ACC112 (cell line): ENCODE data around the gene SYNM.

Source experiments
- H2AFZ ChIP-seq: fragments of 200-600 bp; sonication (generic); one replicate; pipeline ENCODE4 v1.6.0; 2017; ENCODE audit warnings: antibody characterized with exemption, low read length; ENCODE audit not compliant: unreplicated experiment
- H3K27ac ChIP-seq: fragments of 200-600 bp; sonication (generic); 2 replicates; pipeline ENCODE4 v1.5.1; 2014; ENCODE audit warnings: low read depth, mild to moderate bottlenecking, antibody characterized with exemption, low read length, moderate library complexity
- H3K27me3 ChIP-seq: fragments of 200-600 bp; sonication (generic); 2 replicates; pipeline ENCODE4 v1.6.1; 2014; ENCODE audit warnings: mild to moderate bottlenecking, antibody characterized with exemption, low read length, moderate library complexity, mixed read lengths; ENCODE audit not compliant: insufficient read depth
- H3K36me3 ChIP-seq: fragments of 200-600 bp; sonication (generic); 2 replicates; pipeline ENCODE4 v1.6.1; 2016; ENCODE audit warnings: mild to moderate bottlenecking, antibody characterized with exemption, low read length, moderate library complexity, mixed read lengths; ENCODE audit not compliant: insufficient read depth
- H3K4me1 ChIP-seq: fragments of 200-600 bp; sonication (generic); one replicate; pipeline ENCODE4 v1.6.1; 2016; ENCODE audit warnings: low read length, mixed read lengths; ENCODE audit not compliant: insufficient read depth, unreplicated experiment, control insufficient read depth
- H3K4me3 ChIP-seq: fragments of 200-600 bp; sonication (generic); 2 replicates; pipeline ENCODE4 v1.5.1; 2014; ENCODE audit warnings: mild to moderate bottlenecking, low read depth, low read length
- H3K79me2 ChIP-seq: fragments of 200-600 bp; sonication (generic); one replicate; pipeline ENCODE4 v1.6.0; 2016; ENCODE audit warnings: low read length; ENCODE audit not compliant: control insufficient read depth, unreplicated experiment, insufficient read depth

SYNM gene

DNA sequence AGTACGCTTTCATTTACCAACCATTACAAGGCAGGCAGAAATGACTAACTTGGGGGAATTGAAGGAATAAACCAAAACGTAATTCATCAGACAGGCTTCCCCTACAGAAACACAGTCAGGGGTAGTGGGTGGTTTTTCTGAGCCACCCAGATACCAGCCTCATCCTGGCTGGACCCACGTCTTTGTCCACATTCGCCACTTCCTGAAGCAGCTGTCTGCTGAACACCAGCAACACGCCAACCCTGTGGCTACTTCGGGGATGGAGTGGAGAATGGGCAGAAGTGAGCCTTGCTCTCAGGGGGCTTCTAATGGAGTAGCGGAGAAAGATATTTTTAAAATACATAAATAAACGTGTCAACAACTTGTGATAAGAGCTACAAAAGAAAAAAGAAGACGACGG is 40.1 kb downstream of the SYNM start:
- Histone ChIP-seq H3K27ac (no peak overlapping the region), H2AFZ (no peak overlapping the region), H3K4me3 (no peak overlapping the region), H3K4me1 (peaks cover 7% of the 10 kb centered on the region), H3K27me3 (no peaks in the 10 kb centered on the region), H3K36me3 (no peaks in the 10 kb centered on the region), H3K79me2 (no peaks in the 10 kb centered on the region)

DNA sequence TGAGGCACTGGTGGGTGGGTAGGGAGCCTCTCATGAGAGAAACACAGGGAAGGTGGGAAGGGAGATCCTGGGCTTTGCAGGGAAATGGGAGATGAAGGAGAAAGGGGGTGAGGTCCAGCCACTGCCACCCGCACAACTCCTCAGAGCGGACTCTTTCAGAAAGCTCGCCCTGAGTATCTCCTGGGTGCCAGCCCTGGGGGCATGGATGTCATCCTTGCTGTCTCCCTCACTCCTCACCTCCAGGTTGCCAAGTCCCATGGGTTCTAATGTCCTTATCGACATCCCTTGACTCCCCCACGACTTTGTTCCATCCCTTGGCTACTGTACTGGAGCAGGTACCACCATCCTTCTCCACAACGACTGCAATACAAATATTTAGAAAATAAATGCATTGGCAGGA is 40.9 kb downstream of the SYNM start:
- Histone ChIP-seq H3K4me3 (no peak overlapping the region), H3K4me1 (peaks cover 7% of the 10 kb centered on the region), H3K79me2 (no peaks in the 10 kb centered on the region), H3K27me3 (no peaks in the 10 kb centered on the region), H3K36me3 (no peaks in the 10 kb centered on the region), H2AFZ (no peak overlapping the region), H3K27ac (no peak overlapping the region)

DNA sequence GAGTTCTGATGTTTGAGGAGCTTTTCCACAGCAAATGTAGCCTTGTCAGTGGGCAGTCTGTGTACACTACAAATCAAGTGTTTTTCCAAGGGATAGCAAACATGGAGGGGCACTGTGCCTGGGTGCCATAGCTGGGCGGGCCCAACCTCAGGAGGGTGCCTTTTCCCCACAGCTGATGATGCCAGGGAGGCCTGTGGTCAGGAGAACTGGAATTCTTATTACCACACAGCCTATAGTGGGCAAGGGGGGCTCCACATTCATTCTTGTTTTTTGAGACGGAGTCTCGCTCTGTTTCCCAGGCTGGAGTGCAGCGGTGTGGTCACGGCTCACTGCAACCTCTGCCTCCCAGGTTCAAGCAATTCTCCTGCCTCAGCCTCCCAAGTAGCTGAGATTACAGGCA is 41.8 kb downstream of the SYNM start:
- Histone ChIP-seq H3K4me3 (no peak overlapping the region), H3K27ac (no peak overlapping the region), H3K79me2 (no peaks in the 10 kb centered on the region), H3K27me3 (no peaks in the 10 kb centered on the region), H3K36me3 (no peaks in the 10 kb centered on the region), H3K4me1 (peaks cover 7% of the 10 kb centered on the region), H2AFZ (no peak overlapping the region)

DNA sequence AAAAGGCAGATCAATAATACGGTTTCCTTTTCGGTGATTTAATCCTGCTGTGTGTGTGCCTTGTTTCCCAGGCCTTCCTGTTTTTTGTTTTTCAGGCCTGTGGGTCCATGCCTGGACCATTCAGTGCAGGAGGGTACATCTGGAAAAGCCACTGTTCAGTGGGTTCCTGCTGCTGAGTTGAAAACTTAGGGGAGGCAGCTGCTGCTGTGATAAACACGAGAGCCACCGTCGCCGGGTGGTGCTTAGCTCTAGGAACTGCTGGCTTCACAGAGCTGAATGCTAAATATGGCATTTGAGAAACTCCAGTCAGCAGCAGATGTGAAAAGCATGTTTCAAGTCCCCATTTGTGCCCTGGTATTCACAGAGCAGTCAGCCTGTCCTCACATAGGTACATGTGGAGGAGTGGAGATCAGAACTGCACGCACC is 44.0 kb downstream of the SYNM start:
- Histone ChIP-seq H3K27ac (no peak overlapping the region), H2AFZ (no peak overlapping the region), H3K79me2 (no peaks in the 10 kb centered on the region), H3K27me3 (no peaks in the 10 kb centered on the region), H3K4me3 (no peak overlapping the region), H3K4me1 (peaks cover 3% of the 10 kb centered on the region), H3K36me3 (no peaks in the 10 kb centered on the region)

DNA sequence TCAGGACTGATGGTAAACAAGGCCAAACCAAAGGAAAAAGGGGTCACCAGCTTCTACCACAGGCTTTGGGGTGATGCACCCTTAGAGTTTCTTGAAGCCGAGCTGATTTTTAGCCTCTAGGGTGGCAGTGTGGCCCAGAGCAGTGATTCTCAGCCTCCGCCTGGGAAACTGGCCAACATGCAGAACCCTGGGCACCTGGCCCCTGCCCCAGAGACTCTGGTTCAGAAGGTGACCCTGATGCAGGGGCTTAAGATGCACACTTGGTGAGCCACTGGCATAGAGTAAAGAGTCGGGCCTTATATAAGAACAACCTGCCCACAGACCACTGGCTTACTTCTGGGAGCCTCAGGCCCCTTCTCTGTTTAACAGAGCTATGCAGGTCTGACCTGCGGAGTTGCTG is 44.5 kb downstream of the SYNM start:
- Histone ChIP-seq H3K4me1 (peaks cover 5% of the 10 kb centered on the region), H3K27ac (no peak overlapping the region), H3K27me3 (no peaks in the 10 kb centered on the region), H2AFZ (no peak overlapping the region), H3K4me3 (no peak overlapping the region), H3K36me3 (no peaks in the 10 kb centered on the region), H3K79me2 (no peaks in the 10 kb centered on the region)

DNA sequence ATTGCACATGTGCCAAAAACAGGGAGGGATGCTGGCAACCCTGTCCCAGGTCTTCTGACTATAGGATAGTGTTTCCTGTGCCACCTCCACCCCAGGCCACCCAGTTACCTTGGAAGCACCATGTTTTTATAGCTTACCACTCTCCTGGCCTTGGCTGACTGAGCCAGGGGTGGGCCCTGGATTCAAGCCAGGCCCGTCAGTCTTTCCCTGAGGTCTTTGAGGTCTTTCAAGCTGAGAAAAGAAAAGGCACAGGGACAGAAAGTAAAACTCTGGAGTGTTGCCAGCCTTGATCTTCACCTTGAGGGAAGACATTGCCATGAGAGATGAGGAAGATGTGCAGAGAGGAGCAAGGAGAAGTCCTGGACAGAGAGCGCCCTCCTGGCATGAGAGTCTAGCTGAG is 46.3 kb downstream of the SYNM start:
- Histone ChIP-seq H3K4me3 (no peak overlapping the region), H3K27me3 (no peaks in the 10 kb centered on the region), H2AFZ (no peak overlapping the region), H3K79me2 (no peaks in the 10 kb centered on the region), H3K4me1 (peaks cover 12% of the 10 kb centered on the region), H3K27ac (no peak overlapping the region), H3K36me3 (peaks cover 5% of the 10 kb centered on the region; the same call in 1 of the 2 replicates)

DNA sequence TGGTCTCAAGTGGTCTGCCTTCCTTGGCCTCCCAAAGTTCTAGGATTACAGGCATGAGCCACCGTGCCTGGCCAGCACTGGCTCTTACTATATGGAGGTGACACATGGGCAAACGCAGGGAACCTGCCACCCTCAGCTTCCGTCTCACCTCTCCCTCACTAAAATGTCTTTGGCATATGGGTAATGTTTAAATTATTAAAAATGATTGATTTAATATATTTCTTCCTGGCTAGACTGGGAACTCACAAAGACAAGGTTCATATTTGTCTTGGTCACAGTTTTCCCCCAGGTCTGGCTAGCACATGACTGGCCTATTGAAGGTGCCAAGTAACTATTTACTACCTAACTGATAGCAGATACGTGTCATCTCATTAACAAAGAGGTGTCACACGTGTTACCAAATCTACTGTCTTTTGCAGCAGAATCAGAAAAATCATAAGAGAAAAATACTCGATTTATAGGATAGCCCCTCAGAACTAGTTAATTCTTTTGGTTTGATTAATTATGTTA is 48.2 kb downstream of the SYNM start:
- H3K27me3 ChIP-seq, result no peaks in the 10 kb centered on the region
- peaks cover 20% of the 10 kb centered on the region for H3K4me1 ChIP-seq
- no peaks in the 10 kb centered on the region for H3K79me2 ChIP-seq
- no peak overlapping the region for H3K27ac ChIP-seq
- no peak overlapping the region for H2AFZ ChIP-seq
- no peak overlapping the region for H3K4me3 ChIP-seq
- peaks cover 5% of the 10 kb centered on the region; the same call in 1 of the 2 replicates for H3K36me3 ChIP-seq

DNA sequence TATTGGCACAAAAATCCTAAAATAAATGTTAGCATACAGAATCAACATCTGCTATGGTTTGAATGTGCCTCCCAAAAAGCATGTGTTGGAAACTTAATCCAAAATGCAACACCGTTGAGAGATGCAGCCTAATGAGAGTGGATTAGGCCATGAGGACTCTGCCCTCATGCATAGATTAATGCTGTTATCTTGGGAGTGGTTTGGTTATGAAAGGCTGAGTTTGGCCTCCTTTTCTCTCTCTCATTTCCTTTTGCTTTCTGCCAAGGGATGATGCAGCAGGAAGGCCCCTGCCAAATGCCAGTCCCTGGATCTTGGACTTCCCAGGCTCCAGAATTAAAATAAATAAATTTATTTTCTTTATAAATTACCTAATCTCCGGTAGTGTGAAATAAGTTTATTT is 49.4 kb downstream of the SYNM start:
- Histone ChIP-seq H3K36me3 (peaks cover 7% of the 10 kb centered on the region), H3K27ac (no peak overlapping the region), H3K4me3 (no peak overlapping the region), H3K79me2 (no peaks in the 10 kb centered on the region), H2AFZ (no peak overlapping the region), H3K4me1 (peaks cover 20% of the 10 kb centered on the region), H3K27me3 (no peaks in the 10 kb centered on the region)

DNA sequence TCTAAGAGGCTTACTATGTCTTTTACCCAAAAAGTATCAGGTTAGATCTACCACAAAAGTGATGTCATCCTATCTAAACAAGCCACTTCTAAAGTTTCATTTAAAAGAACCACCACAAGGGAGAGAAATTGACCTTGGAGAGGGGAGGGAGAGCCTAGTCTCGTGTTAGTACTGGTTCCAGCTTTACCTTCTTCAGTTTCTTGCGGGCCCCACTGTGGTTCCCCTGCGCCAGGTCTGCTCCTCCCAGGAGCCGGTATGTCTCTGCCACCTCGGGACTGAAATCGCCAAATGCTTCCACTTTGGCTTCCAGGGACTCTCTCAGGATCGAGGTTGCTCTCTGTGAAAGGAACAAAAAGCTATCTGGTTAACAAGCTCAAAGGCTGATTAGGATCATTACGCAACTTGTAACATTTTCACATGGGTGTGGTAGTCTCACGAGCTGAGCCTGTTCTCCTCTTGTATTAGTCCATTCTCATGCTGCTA is 51.1 kb downstream of the SYNM start:
- H3K36me3 ChIP-seq, result peaks cover 8% of the 10 kb centered on the region
- H3K79me2 ChIP-seq, result no peaks in the 10 kb centered on the region
- peaks cover 20% of the 10 kb centered on the region for H3K4me1 ChIP-seq
- H3K27me3 ChIP-seq, result no peaks in the 10 kb centered on the region
- no peak overlapping the region for H2AFZ ChIP-seq
- no peak overlapping the region for H3K27ac ChIP-seq
- no peak overlapping the region for H3K4me3 ChIP-seq

DNA sequence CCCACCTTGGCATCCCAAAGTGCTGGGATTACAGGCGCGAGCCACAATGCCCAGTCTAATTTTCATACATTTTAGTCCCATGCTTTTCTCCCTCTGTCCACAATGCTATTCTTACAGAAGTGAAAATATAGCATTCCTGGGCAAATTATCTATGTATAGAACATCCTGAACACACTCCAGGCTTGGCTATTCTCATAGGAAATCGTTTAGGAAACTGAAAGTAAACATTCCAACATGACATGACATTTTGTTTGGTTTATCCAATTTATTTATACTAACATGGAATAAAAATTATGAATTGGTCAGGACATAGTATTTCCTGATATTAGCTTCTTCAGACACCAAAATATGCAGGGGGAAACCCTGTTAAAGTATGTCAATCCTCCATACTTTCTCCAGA is 52.6 kb downstream of the SYNM start:
- no peaks in the 10 kb centered on the region for H3K27me3 ChIP-seq
- peak overlapping the region; percentile 39; the same call in 1 of the 2 replicates for H3K4me3 ChIP-seq
- no peaks in the 10 kb centered on the region for H3K79me2 ChIP-seq
- peaks cover 20% of the 10 kb centered on the region for H3K4me1 ChIP-seq
- H3K36me3 ChIP-seq, result peaks cover 8% of the 10 kb centered on the region
- H2AFZ ChIP-seq, result no peak overlapping the region
- H3K27ac ChIP-seq, result 0 out of 2 replicates have a peak overlapping the region, but pooled peaks have one; percentile 3

DNA sequence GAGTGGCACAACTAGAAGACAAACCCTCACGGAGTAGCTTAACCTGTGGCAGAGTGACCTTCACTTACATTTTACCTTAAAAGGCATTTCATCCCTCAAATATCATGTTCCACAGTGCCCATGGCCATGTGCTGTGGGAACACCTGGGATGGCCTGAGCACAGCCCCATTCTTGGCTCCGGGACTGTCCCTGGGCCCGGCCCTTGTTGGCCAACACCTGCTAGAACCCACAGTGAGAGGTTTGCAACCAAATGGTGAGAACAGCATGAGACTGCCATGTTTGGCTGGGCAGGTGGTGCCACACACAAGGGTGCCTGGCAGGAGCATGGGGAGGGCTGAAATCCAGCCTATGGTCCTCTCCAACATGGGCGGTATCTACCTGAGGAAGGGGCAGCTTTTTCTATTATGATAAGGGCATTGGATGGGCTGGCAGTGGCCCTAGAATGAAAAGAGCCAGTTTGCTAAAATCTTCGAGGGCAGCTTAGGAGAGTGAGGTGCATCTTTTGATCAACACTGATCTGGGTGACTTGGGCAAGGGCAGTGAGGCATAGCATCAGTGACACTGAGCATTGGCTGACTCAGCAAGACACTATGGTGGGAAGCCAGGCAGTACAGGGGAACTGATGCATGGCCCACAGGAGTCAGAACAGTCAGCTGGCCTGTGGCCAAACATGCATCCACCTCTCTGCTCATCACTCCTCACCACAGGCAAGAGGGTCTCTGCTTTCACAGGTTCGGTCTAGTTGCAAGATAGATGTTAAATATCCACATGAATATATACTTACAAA is 53.9 kb downstream of the SYNM start:
- Histone ChIP-seq H3K79me2 (no peaks in the 10 kb centered on the region), H3K27me3 (no peaks in the 10 kb centered on the region), H2AFZ (no peak overlapping the region), H3K27ac (no peak overlapping the region), H3K36me3 (peaks cover 8% of the 10 kb centered on the region), H3K4me3 (no peak overlapping the region), H3K4me1 (peaks cover 20% of the 10 kb centered on the region)
